ENCODE results near the gene RELA. TPM values are rescaled to one million over a fixed set of nuclear protein-coding genes. Genes with fewer than 3 reads are reported as not detected.

The RELA gene
- total and polyA plus RNA-seq, 2 experiments from 2014 or later, result 18.5 to 22.8 TPM

GRCh38 chr11:65609229-65609628 lies 53.5 kb downstream of the RELA start:
- Histone ChIP-seq H3K4me1 (ENCODE audit: insufficient read depth) (peaks cover 21% of the 10 kb centered on the region), H3K27me3 (ENCODE audit: insufficient read depth) (no peaks in the 10 kb centered on the region), H2AFZ (no peak overlapping the region), H3F3A (replicated peaks; ENCODE audit: low read depth) (peaks cover 21% of the 10 kb centered on the region), H3K4me2 (no peak overlapping the region), H3K36me3 (ENCODE audit: insufficient read depth) (no peaks in the 10 kb centered on the region), H3K4me3 (no peak overlapping the region), H3K9me2 (ENCODE audit: insufficient read depth) (no peaks in the 10 kb centered on the region), H3K27ac (ENCODE audit: low read depth) (no peak overlapping the region), H3K79me2 (replicated peaks; ENCODE audit: insufficient read depth) (peaks cover 11% of the 10 kb centered on the region; the same call in 1 of the 2 replicates), H4K20me1 (replicated peaks; ENCODE audit: insufficient read depth) (no peaks in the 10 kb centered on the region; the same call in 1 of the 2 replicates)
- H3K27ac Mint-ChIP-seq, result no peak overlapping the region
- ATAC-seq (no peak), DNase-seq (ENCODE audit: low spot score) (no peak)
- H3K9me3 Mint-ChIP-seq, result no peaks in the 10 kb centered on the region
- H3K36me3 Mint-ChIP-seq (ENCODE audit: low read depth), result peaks cover 12% of the 10 kb centered on the region; the same call in 2 of the 3 replicates
- H3K4me3 Mint-ChIP-seq, result no peak overlapping the region; the same call in 2 of the 3 replicates
- H3K4me1 Mint-ChIP-seq, result peaks cover 17% of the 10 kb centered on the region
- no peak for TF ChIP-seq ZNF114 (CRISPR knock-in tag; IDR thresholded peaks at IDR 0.05)
- TF ChIP-seq, protein P1, sequence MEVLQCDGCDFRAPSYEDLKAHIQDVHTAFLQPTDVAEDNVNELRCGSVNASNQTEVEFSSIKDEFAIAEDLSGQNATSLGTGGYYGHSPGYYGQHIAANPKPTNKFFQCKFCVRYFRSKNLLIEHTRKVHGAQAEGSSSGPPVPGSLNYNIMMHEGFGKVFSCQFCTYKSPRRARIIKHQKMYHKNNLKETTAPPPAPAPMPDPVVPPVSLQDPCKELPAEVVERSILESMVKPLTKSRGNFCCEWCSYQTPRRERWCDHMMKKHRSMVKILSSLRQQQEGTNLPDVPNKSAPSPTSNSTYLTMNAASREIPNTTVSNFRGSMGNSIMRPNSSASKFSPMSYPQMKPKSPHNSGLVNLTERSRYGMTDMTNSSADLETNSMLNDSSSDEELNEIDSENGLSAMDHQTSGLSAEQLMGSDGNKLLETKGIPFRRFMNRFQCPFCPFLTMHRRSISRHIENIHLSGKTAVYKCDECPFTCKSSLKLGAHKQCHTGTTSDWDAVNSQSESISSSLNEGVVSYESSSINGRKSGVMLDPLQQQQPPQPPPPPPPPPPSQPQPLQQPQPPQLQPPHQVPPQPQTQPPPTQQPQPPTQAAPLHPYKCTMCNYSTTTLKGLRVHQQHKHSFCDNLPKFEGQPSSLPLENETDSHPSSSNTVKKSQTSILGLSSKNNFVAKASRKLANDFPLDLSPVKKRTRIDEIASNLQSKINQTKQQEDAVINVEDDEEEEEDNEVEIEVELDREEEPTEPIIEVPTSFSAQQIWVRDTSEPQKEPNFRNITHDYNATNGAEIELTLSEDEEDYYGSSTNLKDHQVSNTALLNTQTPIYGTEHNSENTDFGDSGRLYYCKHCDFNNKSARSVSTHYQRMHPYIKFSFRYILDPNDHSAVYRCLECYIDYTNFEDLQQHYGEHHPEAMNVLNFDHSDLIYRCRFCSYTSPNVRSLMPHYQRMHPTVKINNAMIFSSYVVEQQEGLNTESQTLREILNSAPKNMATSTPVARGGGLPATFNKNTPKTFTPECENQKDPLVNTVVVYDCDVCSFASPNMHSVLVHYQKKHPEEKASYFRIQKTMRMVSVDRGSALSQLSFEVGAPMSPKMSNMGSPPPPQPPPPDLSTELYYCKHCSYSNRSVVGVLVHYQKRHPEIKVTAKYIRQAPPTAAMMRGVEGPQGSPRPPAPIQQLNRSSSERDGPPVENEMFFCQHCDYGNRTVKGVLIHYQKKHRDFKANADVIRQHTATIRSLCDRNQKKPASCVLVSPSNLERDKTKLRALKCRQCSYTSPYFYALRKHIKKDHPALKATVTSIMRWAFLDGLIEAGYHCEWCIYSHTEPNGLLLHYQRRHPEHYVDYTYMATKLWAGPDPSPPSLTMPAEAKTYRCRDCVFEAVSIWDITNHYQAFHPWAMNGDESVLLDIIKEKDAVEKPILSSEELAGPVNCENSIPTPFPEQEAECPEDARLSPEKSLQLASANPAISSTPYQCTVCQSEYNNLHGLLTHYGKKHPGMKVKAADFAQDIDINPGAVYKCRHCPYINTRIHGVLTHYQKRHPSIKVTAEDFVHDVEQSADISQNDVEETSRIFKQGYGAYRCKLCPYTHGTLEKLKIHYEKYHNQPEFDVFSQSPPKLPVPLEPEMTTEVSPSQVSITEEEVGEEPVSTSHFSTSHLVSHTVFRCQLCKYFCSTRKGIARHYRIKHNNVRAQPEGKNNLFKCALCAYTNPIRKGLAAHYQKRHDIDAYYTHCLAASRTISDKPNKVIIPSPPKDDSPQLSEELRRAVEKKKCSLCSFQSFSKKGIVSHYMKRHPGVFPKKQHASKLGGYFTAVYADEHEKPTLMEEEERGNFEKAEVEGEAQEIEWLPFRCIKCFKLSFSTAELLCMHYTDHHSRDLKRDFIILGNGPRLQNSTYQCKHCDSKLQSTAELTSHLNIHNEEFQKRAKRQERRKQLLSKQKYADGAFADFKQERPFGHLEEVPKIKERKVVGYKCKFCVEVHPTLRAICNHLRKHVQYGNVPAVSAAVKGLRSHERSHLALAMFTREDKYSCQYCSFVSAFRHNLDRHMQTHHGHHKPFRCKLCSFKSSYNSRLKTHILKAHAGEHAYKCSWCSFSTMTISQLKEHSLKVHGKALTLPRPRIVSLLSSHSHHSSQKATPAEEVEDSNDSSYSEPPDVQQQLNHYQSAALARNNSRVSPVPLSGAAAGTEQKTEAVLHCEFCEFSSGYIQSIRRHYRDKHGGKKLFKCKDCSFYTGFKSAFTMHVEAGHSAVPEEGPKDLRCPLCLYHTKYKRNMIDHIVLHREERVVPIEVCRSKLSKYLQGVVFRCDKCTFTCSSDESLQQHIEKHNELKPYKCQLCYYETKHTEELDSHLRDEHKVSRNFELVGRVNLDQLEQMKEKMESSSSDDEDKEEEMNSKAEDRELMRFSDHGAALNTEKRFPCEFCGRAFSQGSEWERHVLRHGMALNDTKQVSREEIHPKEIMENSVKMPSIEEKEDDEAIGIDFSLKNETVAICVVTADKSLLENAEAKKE (CRISPR knock-in tag; IDR thresholded peaks at IDR 0.05), result no peak
- TF ChIP-seq STAT1 (IDR thresholded peaks at IDR 0.05; ENCODE audit: unreplicated experiment), result no peak
- no peak for TF ChIP-seq EZH2 (IDR thresholded peaks at IDR 0.05; ENCODE audit: low read depth, unreplicated experiment)
- no peak for TF ChIP-seq JUNB (IDR thresholded peaks at IDR 0.05; ENCODE audit: unreplicated experiment)
- TF ChIP-seq POLR2AphosphoS5 (IDR thresholded peaks at IDR 0.05; ENCODE audit: low read depth), result no peak
- TF ChIP-seq NANOG (IDR thresholded peaks at IDR 0.05; ENCODE audit: borderline replicate concordance), result no peak
- TF ChIP-seq REST (IDR thresholded peaks at IDR 0.05; ENCODE audit: unreplicated experiment), result no peak
- TF ChIP-seq, protein P2, sequence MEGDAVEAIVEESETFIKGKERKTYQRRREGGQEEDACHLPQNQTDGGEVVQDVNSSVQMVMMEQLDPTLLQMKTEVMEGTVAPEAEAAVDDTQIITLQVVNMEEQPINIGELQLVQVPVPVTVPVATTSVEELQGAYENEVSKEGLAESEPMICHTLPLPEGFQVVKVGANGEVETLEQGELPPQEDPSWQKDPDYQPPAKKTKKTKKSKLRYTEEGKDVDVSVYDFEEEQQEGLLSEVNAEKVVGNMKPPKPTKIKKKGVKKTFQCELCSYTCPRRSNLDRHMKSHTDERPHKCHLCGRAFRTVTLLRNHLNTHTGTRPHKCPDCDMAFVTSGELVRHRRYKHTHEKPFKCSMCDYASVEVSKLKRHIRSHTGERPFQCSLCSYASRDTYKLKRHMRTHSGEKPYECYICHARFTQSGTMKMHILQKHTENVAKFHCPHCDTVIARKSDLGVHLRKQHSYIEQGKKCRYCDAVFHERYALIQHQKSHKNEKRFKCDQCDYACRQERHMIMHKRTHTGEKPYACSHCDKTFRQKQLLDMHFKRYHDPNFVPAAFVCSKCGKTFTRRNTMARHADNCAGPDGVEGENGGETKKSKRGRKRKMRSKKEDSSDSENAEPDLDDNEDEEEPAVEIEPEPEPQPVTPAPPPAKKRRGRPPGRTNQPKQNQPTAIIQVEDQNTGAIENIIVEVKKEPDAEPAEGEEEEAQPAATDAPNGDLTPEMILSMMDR (conservative IDR thresholded peaks at IDR 0.05; ENCODE audit: low read depth in 2 of 2), result no peak
- TF ChIP-seq ZNF331 (CRISPR knock-in tag; IDR thresholded peaks at IDR 0.05; ENCODE audit: low read depth), result no peak
- TF ChIP-seq EZH2phosphoT487 (IDR thresholded peaks at IDR 0.05; ENCODE audit: unreplicated experiment), result no peak
- no peak for TF ChIP-seq ETS1 (IDR thresholded peaks at IDR 0.05)
- TF ChIP-seq CREB1 (CRISPR knock-in tag; IDR thresholded peaks at IDR 0.05; ENCODE audit: low read depth), result no peak
- H3K27me3 Mint-ChIP-seq (ENCODE audit: insufficient read depth, low read depth, poor library complexity), result peaks cover 20% of the 10 kb centered on the region
